GM12892 (cell line): ENCODE data around the gene PPP1R26.
"Not testable (repeated sequence)": the region's sequence is repeated elsewhere in the genome, so short reads cannot be mapped to it uniquely, and the experiment has no call there.

Source experiments
- POLR2A ChIP-seq: IDR thresholded peaks from 2 replicates; pipeline ENCODE4 v1.6.1; 2011; ENCODE audit warnings: low read depth, low read length, control low read depth
- POLR2AphosphoS5 ChIP-seq: IDR thresholded peaks from 2 replicates; pipeline ENCODE4 v1.6.1; 2011; ENCODE audit warnings: low read depth, low read length, control low read depth
- TAF1 ChIP-seq: IDR thresholded peaks from 2 replicates; pipeline ENCODE4 v1.6.1; 2011; ENCODE audit warnings: low read depth, mild to moderate bottlenecking, control low read depth, low read length, borderline replicate concordance

GRCh38 chr9:135534192-135534711 is 54.7 kb downstream of the PPP1R26 start:
- TF ChIP-seq POLR2AphosphoS5, POLR2A, TAF1: not testable (repeated sequence)
